SK-N-SH (cell line): ENCODE results near the gene MEGF8.

Experiments
- ELF1 ChIP-seq: IDR thresholded peaks from 2 replicates; pipeline ENCODE4 v1.4.0; 2012
- EP300 ChIP-seq, 2 experiments: IDR thresholded peaks; 2 replicates each; pipeline versions ENCODE4 v1.4.0 to v1.6.1; 2012; ENCODE audit warnings: borderline replicate concordance in 1 of 2, low read depth in 1 of 2, low read length in 1 of 2
- GABPA ChIP-seq: IDR thresholded peaks from 2 replicates; pipeline ENCODE4 v1.4.0; 2012; ENCODE audit warnings: low read depth, mild to moderate bottlenecking
- POLR2AphosphoS5 ChIP-seq: IDR thresholded peaks from 2 replicates; pipeline ENCODE4 v1.6.1; 2012; ENCODE audit warnings: low read depth, low read length
- REST ChIP-seq: IDR thresholded peaks from 2 replicates; pipeline ENCODE4 v1.6.1; 2012; ENCODE audit warnings: mild to moderate bottlenecking, low read depth, low read length, moderate library complexity
- SIN3A ChIP-seq: IDR thresholded peaks from 2 replicates; pipeline ENCODE4 v1.6.1; 2012; ENCODE audit warnings: low read depth, mild to moderate bottlenecking, low read length, moderate library complexity, borderline replicate concordance
- USF2 ChIP-seq: fragments of 150-350 bp; IDR thresholded peaks from 2 replicates; pipeline ENCODE4 v1.6.1; 2017; ENCODE audit warnings: antibody characterized with exemption, low read length, low read depth, borderline replicate concordance

- TF ChIP-seq GABPA = no peak
- TF ChIP-seq ELF1 = no peak
- TF ChIP-seq POLR2AphosphoS5 = no peak
- TF ChIP-seq SIN3A = no peak
- no peak for TF ChIP-seq REST
- no peak for TF ChIP-seq EP300 (IDR thresholded peaks at IDR 0.05; ENCODE audit: borderline replicate concordance in 1 of 2, low read depth in 1 of 2, low read length in 1 of 2)
- no peak for TF ChIP-seq USF2
Measured at GRCh38 chr19:42328854-42329253, 3.4 kb downstream of the MEGF8 start.
